Activated CD4-positive, alpha-beta memory T cell treated with anti-CD3 and anti-CD28 coated beads for 36 hours (primary cell): Measurements from ENCODE around the gene SPIRE1. TPM values are rescaled to one million over a fixed set of nuclear protein-coding genes. Genes with fewer than 3 reads are reported as not detected.

Source experiments
- CTCF ChIA-PET: fragments of 350-600 bp; sonication (Branson Sonifier 250); formaldehyde crosslinking; loops from one replicate; lab custom pipeline; 2021; ENCODE audit warnings: antibody characterized with exemption, inconsistent platforms; lab: Charles Lee
- POLR2A ChIA-PET: fragments of 350-600 bp; sonication (Branson Sonifier 250); formaldehyde crosslinking; loops from one replicate; lab custom pipeline; 2021; ENCODE audit warnings: antibody characterized with exemption; lab: Charles Lee
- DNase-seq: peaks from one replicate; pipeline ENCODE4 v3.0.0-alpha.2; 2020
- H3K27ac Mint-ChIP-seq: one replicate; pipeline ENCODE4 v1.8.0; 2021; ENCODE audit warnings: mixed read lengths
- H3K27me3 Mint-ChIP-seq: one replicate; pipeline ENCODE4 v1.8.0; 2021; ENCODE audit warnings: mixed read lengths
- H3K36me3 Mint-ChIP-seq: one replicate; pipeline ENCODE4 v1.8.0; 2021; ENCODE audit warnings: mixed read lengths
- H3K4me1 Mint-ChIP-seq: one replicate; pipeline ENCODE4 v1.8.0; 2021; ENCODE audit warnings: low read depth, mixed read lengths
- H3K4me3 Mint-ChIP-seq: one replicate; pipeline ENCODE4 v1.8.0; 2021; ENCODE audit warnings: mild to moderate bottlenecking, mixed read lengths
- H3K9me3 Mint-ChIP-seq: one replicate; pipeline ENCODE4 v1.8.0; 2021; ENCODE audit warnings: mixed read lengths
- intact Hi-C: fragments of 100-400 bp; cut with micrococcal nuclease; formaldehyde crosslinking; loops from one replicate; pipeline ENCODE4 v1.15.1; 2023
- total RNA-seq, 2 experiments: library from RNA; stranded (reverse); gene quantifications; one replicate each; pipeline ENCODE4 v1.2.3, GENCODE V29; 2021

SPIRE1 gene
- total RNA-seq, 2 experiments from 2014 or later = 5.1 to 7.2 TPM

DNA sequence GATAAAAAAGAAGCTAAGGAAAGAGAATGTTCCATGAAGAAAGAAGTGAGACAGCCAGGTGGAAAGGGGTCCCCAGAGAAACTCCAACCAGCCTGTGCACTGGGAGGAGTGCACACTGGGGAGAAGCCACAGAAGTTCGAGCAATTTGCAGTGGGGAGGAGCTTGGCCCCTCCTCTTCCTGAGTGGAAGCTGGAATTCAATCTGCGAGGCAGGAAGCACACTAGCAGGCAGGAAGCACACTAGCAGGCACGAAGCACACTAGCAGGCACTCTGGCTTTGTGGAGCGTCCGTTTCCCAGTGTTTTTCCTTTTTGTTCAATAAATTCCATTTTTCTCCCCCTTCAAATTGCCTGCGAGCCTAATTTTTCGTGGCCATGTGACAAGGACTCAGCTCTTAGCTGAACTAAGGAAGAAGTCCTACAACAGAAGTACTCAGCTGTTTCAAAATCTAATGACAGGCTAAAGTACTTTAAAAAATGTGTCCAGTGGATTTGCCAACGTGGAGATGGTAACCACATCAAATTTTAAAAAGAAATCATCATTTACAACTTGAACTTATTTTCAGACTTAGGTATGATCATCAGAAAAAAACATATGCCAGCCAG, 21.4 kb upstream of the SPIRE1 start:
- DNase-seq = no peak
- H3K4me1 Mint-ChIP-seq = peaks cover 10% of the 10 kb centered on the region
- ChIA-PET POLR2A (no interaction called here), CTCF (no interaction called here)
- H3K9me3 Mint-ChIP-seq = no peaks in the 10 kb centered on the region
- H3K36me3 Mint-ChIP-seq = peaks cover 20% of the 10 kb centered on the region
- intact Hi-C loops = no loop called here
- no peak overlapping the region for H3K27ac Mint-ChIP-seq
- H3K4me3 Mint-ChIP-seq = no peak overlapping the region
- H3K27me3 Mint-ChIP-seq = no peaks in the 10 kb centered on the region

DNA sequence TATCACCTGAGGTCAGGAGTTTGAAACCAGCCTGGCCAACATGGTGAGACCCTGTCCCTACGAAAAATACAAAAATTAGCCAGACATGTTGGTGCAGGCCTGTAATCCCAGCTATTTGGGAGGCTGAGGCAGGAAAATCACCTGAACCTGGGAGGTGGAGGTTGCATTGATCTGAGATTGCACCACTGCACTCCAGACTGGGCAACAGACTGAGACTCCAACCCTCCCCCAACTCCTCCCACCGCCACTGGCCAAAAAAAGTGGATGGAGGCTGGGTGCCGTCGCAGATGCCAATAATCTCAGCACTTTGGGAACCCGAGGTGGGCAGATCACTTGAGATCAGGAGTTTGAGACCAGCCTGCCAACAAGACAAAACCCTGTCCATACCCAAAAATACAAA, 10.1 kb upstream of the SPIRE1 start:
- Mint-ChIP-seq H3K9me3 (no peaks in the 10 kb centered on the region), H3K4me1 (peaks cover 2% of the 10 kb centered on the region), H3K36me3 (peaks cover 3% of the 10 kb centered on the region), H3K27ac (no peak overlapping the region), H3K27me3 (no peaks in the 10 kb centered on the region), H3K4me3 (no peak overlapping the region)
- DNase-seq = no peak
- POLR2A ChIA-PET = no interaction called here
- intact Hi-C loops = no loop called here
- CTCF ChIA-PET = no interaction called here

DNA sequence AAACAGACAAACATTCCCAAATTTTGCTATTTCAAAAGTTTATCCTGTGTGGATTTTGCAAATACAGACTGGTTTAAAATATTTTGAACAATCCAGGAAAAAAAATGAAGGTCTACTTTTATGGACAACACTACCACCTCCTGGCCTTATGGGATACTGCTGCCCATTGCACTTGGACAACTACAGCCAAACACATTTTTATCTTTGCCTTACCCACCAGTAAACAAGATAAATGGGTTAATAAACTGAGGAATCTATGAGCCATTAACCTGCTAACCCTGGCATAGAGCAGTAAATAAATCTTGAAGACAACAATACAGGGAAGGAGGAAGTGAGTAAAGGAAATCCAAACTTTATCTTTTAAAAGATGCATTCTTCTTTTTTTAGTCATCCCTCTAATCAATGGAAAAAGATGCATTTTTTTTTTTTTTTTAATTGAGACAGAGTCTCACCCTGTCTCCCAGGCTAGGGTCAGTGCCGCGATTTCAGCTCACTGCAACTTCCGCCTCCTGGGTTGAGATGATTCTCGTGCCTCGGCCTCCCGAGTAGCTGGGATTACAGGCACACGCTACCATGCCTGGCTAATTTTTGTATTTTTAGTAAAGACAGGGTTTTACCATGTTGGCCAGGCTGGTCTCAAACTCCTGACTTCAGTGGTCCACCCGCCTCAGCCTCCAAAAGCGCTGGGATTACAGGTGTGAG, 2.1 kb upstream of the SPIRE1 start:
- Mint-ChIP-seq H3K4me3 (no peak overlapping the region), H3K27ac (no peak overlapping the region), H3K27me3 (peaks cover 8% of the 10 kb centered on the region), H3K36me3 (no peaks in the 10 kb centered on the region), H3K4me1 (peaks cover 16% of the 10 kb centered on the region), H3K9me3 (no peaks in the 10 kb centered on the region)
- peak; percentile 50 for DNase-seq
- ChIA-PET CTCF (interaction anchor here (0.6 to 4.8 kb wide), 9 partner anchors 11 to 388 kb away, joined by 3 to 64 read pairs (median 3); no protein-coding TSS in a partner anchor), POLR2A (interaction anchor here (0.6 kb wide), 1 partner anchor 19 kb away, joined by 4 read pairs; no protein-coding TSS in a partner anchor)
- intact Hi-C loops = loop anchor here (1.0 to 10.0 kb wide), 6 partner anchors 55 to 388 kb away; partner anchors contain the start of gene AFG3L2

DNA sequence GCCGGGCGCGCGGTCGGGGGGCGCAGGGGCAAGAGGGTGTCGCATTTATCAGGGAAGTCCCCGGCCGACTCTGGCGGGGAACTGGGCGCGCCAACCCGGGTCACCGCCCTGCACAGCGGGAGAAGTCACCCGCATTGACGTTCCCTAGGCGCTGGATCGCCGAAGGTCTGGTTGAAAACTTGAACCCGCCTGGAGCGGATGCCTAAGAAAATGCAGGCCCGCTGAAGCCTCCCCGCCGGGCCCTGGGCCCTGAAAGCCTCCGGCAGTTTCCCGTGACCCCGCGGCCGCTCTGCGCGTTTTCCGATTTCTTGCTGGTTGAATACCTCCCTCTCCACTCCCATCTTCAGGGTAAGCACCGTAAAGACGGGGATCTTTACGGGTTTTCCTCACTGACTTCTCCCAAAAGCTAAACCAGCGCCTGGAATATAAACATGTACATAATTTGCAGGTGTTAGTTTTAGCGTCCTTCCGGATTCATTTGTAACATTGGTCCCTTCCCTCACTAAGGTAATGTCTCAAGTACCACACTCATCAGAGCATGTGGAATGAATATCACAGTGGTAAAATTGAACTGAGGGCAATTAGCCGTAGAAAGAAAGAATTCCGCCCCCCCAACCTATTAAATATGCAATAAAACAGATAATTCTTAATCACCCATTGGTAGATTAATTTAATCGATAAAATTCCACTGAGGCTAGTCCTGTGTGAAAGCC, 675 bp upstream of the SPIRE1 start:
- Mint-ChIP-seq H3K36me3 (no peaks in the 10 kb centered on the region), H3K27ac (no peak overlapping the region), H3K9me3 (no peaks in the 10 kb centered on the region), H3K27me3 (peaks cover 8% of the 10 kb centered on the region), H3K4me3 (peak overlapping the region; percentile 72), H3K4me1 (peaks cover 16% of the 10 kb centered on the region)
- intact Hi-C loops = loop anchor here (1.0 to 10.0 kb wide), 6 partner anchors 54 to 386 kb away; partner anchors contain the start of gene AFG3L2
- ChIA-PET POLR2A (interaction anchor here (1.4 kb wide), 1 partner anchor 251 kb away, joined by 4 read pairs; the partner anchor contains the start of gene PRELID3A), CTCF (interaction anchor here (1.0 to 4.8 kb wide), 4 partner anchors 9 to 276 kb away, joined by 3 to 64 read pairs (median 3); no protein-coding TSS in a partner anchor)
- peak; percentile 30 for DNase-seq

DNA sequence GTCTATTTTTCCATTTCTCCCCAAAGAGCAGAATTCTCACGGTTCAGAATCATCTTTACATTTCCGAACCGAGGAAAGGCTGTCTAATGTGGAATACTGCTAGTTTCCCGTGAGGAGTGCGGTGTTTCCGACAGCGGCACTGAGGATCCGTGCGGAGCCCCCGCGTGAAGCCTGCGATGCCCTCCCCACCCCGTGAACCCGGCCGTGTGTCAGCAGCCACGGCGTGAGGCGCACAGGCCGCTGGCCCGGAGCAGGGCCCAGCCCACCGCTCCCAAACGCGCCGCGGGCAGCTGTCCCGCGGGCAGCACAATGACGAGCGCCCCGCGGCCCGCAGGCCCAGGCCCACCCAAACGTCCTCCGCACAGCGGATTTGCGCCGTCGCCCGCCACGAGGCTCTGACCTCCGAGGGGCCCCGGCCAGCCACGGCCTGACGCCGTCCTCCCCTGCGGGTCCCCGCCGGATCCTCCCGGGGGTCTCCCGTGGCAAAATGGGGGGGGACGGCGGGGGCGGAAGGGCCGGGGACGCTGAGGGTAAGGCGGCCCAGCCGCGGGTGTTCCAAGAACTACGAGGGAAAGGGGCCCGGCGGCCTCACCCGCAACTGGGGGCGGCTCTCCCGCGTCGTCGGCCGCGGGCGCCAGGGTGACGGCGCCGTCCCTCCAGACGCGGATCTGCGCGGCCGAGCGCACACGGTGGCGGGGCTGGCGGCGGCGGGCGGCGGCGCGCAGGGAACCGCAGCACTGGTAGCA, 796 bp downstream of the SPIRE1 start:
- Mint-ChIP-seq H3K4me1 (peaks cover 26% of the 10 kb centered on the region), H3K36me3 (no peaks in the 10 kb centered on the region), H3K4me3 (peak overlapping the region; percentile 75), H3K9me3 (no peaks in the 10 kb centered on the region), H3K27me3 (peaks cover 8% of the 10 kb centered on the region), H3K27ac (no peak overlapping the region)
- peak; percentile 37 for DNase-seq
- ChIA-PET POLR2A (interaction anchor here (1.2 to 1.4 kb wide), 2 partner anchors 249 to 280 kb away, joined by 3 to 4 read pairs; partner anchors contain the start of genes AFG3L2 and PRELID3A), CTCF (interaction anchor here (4.8 kb wide), 1 partner anchor 264 kb away, joined by 64 read pairs; no protein-coding TSS in a partner anchor)
- intact Hi-C loops = loop anchor here (5.0 to 10.0 kb wide), 4 partner anchors 52 to 385 kb away; partner anchors contain the start of gene AFG3L2

DNA sequence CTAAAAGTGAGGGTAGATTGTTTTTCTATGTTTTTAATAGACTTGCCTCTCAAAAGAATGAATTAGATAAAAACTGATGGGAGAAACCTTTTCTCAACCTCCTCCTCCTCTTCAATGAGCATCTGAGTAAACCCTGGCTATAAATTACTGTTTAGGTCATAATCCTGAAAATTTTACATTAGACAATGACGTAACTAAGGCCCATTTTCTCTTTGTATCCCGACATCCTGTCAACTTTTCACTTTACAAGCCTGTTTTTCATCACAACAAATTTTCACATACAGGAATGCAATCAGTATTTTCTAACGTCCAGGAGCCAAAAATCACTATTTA, 1.3 kb downstream of the SPIRE1 start:
- intact Hi-C loops = loop anchor here (5.0 to 10.0 kb wide), 4 partner anchors 52 to 384 kb away; partner anchors contain the start of gene AFG3L2
- Mint-ChIP-seq H3K36me3 (no peaks in the 10 kb centered on the region), H3K4me3 (peak overlapping the region; percentile 75), H3K9me3 (no peaks in the 10 kb centered on the region), H3K4me1 (peaks cover 26% of the 10 kb centered on the region), H3K27me3 (peaks cover 10% of the 10 kb centered on the region), H3K27ac (no peak overlapping the region)
- DNase-seq = no peak
- ChIA-PET POLR2A (no interaction called here), CTCF (interaction anchor here (4.8 kb wide), 1 partner anchor 263 kb away, joined by 64 read pairs; no protein-coding TSS in a partner anchor)

DNA sequence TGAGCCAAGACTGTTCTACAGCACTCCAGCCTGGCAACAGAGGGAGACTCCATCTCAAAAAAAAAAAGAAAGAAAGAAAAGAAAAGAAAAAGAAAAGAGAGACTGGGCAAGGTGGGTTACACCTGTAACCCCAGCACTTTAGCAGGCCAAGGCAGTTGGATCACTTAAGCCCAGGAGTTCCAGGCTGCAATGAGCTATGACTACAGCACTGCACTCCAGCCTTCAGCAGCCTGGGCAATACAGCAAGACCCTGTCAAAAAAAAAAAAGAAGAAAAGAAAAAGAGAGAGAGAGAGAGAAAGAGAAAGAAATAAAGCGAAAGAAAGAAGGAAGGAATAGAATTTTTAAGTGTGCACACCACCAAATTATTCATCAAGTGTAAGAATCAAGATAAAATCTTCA, 2.9 kb downstream of the SPIRE1 start:
- H3K4me1 Mint-ChIP-seq = peaks cover 26% of the 10 kb centered on the region
- peaks cover 12% of the 10 kb centered on the region for H3K27me3 Mint-ChIP-seq
- H3K36me3 Mint-ChIP-seq = no peaks in the 10 kb centered on the region
- H3K9me3 Mint-ChIP-seq = no peaks in the 10 kb centered on the region
- H3K4me3 Mint-ChIP-seq = no peak overlapping the region
- POLR2A ChIA-PET = interaction anchor here (0.6 kb wide), 1 partner anchor 31 kb away, joined by 3 read pairs; no protein-coding TSS in a partner anchor
- intact Hi-C loops = loop anchor here (5.0 to 10.0 kb wide), 4 partner anchors 50 to 383 kb away; partner anchors contain the start of gene AFG3L2
- H3K27ac Mint-ChIP-seq = no peak overlapping the region
- CTCF ChIA-PET = no interaction called here
- DNase-seq = no peak

DNA sequence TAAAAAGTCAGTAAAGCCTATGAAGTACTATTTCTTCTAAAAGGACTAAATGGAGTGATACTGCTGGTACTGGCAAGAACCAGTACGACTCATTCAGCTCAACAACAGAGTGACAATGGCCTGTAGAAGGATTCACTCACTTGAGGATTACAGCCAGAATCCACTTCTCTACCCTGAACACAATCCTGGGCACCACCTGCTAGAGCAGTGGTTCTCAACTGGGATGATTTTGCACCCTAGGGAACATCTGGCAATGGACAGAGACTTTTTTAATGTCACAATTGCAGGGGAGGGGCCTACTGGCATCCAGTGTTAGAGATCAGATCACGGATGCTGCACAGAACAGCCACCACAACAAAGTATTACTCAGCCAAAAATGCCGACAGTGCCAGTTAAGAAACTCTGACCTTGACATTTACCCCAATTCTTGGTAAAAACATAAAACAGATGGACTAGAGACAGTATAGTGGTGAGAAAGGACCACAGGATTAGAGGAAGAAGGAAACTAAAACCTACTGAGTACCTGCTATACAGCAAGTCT, 5.0 kb downstream of the SPIRE1 start:
- CTCF ChIA-PET = no interaction called here
- Mint-ChIP-seq H3K27me3 (peaks cover 8% of the 10 kb centered on the region), H3K36me3 (no peaks in the 10 kb centered on the region), H3K27ac (peak overlapping the region; percentile 24), H3K9me3 (no peaks in the 10 kb centered on the region), H3K4me3 (no peak overlapping the region), H3K4me1 (peaks cover 24% of the 10 kb centered on the region)
- peak; percentile 49 for DNase-seq
- POLR2A ChIA-PET = no interaction called here
- intact Hi-C loops = loop anchor here (1.0 to 10.0 kb wide), 3 partner anchors 24 to 108 kb away; no protein-coding TSS in a partner anchor

DNA sequence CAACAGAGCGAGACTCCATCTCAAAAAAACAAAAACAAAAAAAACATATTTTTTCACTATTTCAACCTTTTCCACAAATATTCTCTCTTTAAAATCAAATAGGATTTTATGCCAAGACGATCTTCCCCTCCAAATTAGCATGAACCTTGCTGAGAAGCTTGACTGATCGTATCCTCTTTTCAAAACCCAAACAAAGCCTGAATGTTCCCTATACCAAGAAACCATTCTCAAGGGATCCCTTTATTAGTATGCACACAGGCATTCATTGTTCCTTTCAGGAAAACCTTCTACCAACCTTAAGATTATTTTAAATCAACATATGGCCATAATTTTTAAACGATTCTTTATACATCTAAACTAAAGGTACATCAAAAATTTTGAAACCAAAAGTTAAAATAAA, 6.3 kb downstream of the SPIRE1 start:
- intact Hi-C loops = loop anchor here (10.0 kb wide), 2 partner anchors 47 to 107 kb away; no protein-coding TSS in a partner anchor
- Mint-ChIP-seq H3K36me3 (no peaks in the 10 kb centered on the region), H3K4me3 (no peak overlapping the region), H3K9me3 (no peaks in the 10 kb centered on the region), H3K27me3 (peaks cover 7% of the 10 kb centered on the region), H3K4me1 (peaks cover 21% of the 10 kb centered on the region), H3K27ac (no peak overlapping the region)
- CTCF ChIA-PET = interaction anchor here (1.5 kb wide), 1 partner anchor 260 kb away, joined by 5 read pairs; no protein-coding TSS in a partner anchor
- POLR2A ChIA-PET = no interaction called here
- no peak for DNase-seq

DNA sequence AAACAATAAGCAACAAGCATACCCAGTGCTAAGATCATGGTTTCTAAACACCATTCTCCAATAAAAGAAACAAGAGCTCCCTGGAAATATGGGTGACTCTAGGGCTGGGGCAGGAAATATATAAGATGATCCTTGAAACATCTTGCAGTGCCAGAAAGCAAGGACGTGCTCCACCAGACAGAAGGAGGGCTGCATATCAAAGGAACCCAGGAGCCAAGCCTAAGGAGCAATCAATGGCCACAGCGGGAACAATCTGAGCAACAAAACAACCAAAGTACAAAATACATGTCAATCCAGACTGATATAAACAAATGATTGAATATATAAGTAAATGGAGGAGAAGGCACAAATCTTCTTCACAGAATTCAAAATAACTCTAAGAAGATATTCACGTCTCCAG, 10.1 kb downstream of the SPIRE1 start:
- DNase-seq = no peak
- ChIA-PET POLR2A (no interaction called here), CTCF (no interaction called here)
- no peaks in the 10 kb centered on the region for H3K36me3 Mint-ChIP-seq
- no peak overlapping the region for H3K27ac Mint-ChIP-seq
- peaks cover 7% of the 10 kb centered on the region for H3K4me1 Mint-ChIP-seq
- H3K27me3 Mint-ChIP-seq = peaks cover 5% of the 10 kb centered on the region
- intact Hi-C loops = no loop called here
- no peaks in the 10 kb centered on the region for H3K9me3 Mint-ChIP-seq
- H3K4me3 Mint-ChIP-seq = no peak overlapping the region

DNA sequence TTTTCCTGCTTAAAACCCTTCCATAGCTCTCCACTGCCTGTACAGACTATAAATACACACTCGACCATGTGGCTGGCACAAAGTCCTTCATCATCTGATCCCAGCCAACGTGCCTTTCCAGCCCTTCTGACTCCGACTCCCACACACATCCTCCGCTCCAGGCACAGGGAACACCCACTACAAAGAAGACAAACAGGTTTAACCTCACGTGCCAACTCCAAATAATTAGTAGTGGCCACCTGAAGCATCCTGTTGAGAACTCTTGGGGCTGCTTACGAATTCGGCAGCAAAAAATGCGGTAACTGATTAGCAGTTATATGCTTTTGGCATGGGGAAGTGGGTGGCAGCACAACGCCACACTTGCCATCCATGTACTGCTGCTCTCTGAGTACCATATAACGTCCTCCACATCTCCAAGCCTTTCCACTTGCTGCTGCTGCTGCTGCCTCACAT, 12.1 kb downstream of the SPIRE1 start:
- no peak for DNase-seq
- Mint-ChIP-seq H3K4me1 (no peaks in the 10 kb centered on the region), H3K27ac (no peak overlapping the region), H3K4me3 (no peak overlapping the region), H3K9me3 (no peaks in the 10 kb centered on the region), H3K27me3 (peaks cover 5% of the 10 kb centered on the region), H3K36me3 (no peaks in the 10 kb centered on the region)
- ChIA-PET POLR2A (no interaction called here), CTCF (no interaction called here)
- intact Hi-C loops = no loop called here
